Neural crest cell (in vitro differentiated cells): ENCODE measurements around the gene PIK3CA. TPM values are rescaled to one million over a fixed set of nuclear protein-coding genes. Genes with fewer than 3 reads are reported as not detected.

Experiments
- DNase-seq: peaks from one replicate; pipeline ENCODE4 v3.0.0; 2021; ENCODE audit warnings: low read depth, mixed read lengths, low spot score
- H3K27ac Mint-ChIP-seq: one replicate; pipeline ENCODE4 v1.8.0; 2021; ENCODE audit warnings: mild to moderate bottlenecking, mixed read lengths; ENCODE audit not compliant: unreplicated experiment
- H3K27me3 Mint-ChIP-seq: 2 replicates; pipeline ENCODE4 v1.8.0; 2021; ENCODE audit warnings: low read depth, mild to moderate bottlenecking, mixed read lengths
- H3K36me3 Mint-ChIP-seq: 2 replicates; pipeline ENCODE4 v1.8.0; 2021; ENCODE audit warnings: low read depth, mild to moderate bottlenecking, mixed read lengths
- H3K4me1 Mint-ChIP-seq: 2 replicates; pipeline ENCODE4 v1.8.0; 2021; ENCODE audit warnings: mixed read lengths
- H3K4me3 Mint-ChIP-seq: one replicate; pipeline ENCODE4 v1.8.0; 2021; ENCODE audit warnings: mild to moderate bottlenecking, mixed read lengths
- H3K9me3 Mint-ChIP-seq: 2 replicates; pipeline ENCODE4 v1.8.0; 2021; ENCODE audit warnings: mixed read lengths
- CTCF ChIP-seq: fragments of 200-600 bp; sonication (generic); conservative IDR thresholded peaks from 2 replicates; pipeline ENCODE4 v1.5.0; 2021; ENCODE audit warnings: antibody characterized with exemption, mild to moderate bottlenecking
- total RNA-seq: library from RNA; stranded (reverse); gene quantifications from 2 replicates; pipeline ENCODE4 v1.2.1, GENCODE V29; 2021

Gene PIK3CA
- total RNA-seq, 1 donor from 2014 or later = 14.1 TPM

- no peak for TF ChIP-seq CTCF
- Mint-ChIP-seq H3K36me3 (no peaks in the 10 kb centered on the region), H3K4me3 (no peak overlapping the region), H3K27me3 (peaks cover 12% of the 10 kb centered on the region), H3K9me3 (no peaks in the 10 kb centered on the region), H3K4me1 (no peaks in the 10 kb centered on the region), H3K27ac (no peak overlapping the region)
- DNase-seq = no peak
Observed at GRCh38 chr3:179136195-179136594, 12.0 kb upstream of the PIK3CA start.

GRCh38 chr3:179141890-179142289, 6.3 kb upstream of the PIK3CA start:
- Mint-ChIP-seq H3K4me1 (peaks cover 2% of the 10 kb centered on the region), H3K36me3 (no peaks in the 10 kb centered on the region), H3K27ac (no peak overlapping the region)

GRCh38 chr3:179146911-179147513, 1.1 kb upstream of the PIK3CA start:
- DNase-seq = peak; percentile 14
- Mint-ChIP-seq H3K9me3 (no peaks in the 10 kb centered on the region), H3K27me3 (peaks cover 12% of the 10 kb centered on the region), H3K4me3 (no peak overlapping the region), H3K27ac (no peak overlapping the region), H3K4me1 (peaks cover 21% of the 10 kb centered on the region), H3K36me3 (no peaks in the 10 kb centered on the region)
- TF ChIP-seq CTCF = peak; percentile 77

More at GRCh38 chr3:179141890-179142289, 6.3 kb upstream of the PIK3CA start:
- peaks cover 30% of the 10 kb centered on the region for H3K27me3 Mint-ChIP-seq
- no peaks in the 10 kb centered on the region for H3K9me3 Mint-ChIP-seq
- DNase-seq = no peak
- no peak for TF ChIP-seq CTCF
- H3K4me3 Mint-ChIP-seq = no peak overlapping the region

GRCh38 chr3:179147514-179147872, 664 bp upstream of the PIK3CA start:
- Mint-ChIP-seq H3K9me3 (no peaks in the 10 kb centered on the region), H3K27me3 (peaks cover 7% of the 10 kb centered on the region), H3K36me3 (no peaks in the 10 kb centered on the region), H3K27ac (no peak overlapping the region), H3K4me3 (no peak overlapping the region), H3K4me1 (peaks cover 21% of the 10 kb centered on the region)
- no peak for DNase-seq
- peak; percentile 48 for TF ChIP-seq CTCF

- H3K9me3 Mint-ChIP-seq = no peaks in the 10 kb centered on the region
- peaks cover 2% of the 10 kb centered on the region for H3K27me3 Mint-ChIP-seq
- H3K36me3 Mint-ChIP-seq = no peaks in the 10 kb centered on the region
- DNase-seq = peak; percentile 24
- H3K27ac Mint-ChIP-seq = peak overlapping the region; percentile 1
- H3K4me1 Mint-ChIP-seq = peaks cover 21% of the 10 kb centered on the region
- TF ChIP-seq CTCF = no peak
- peak overlapping the region; percentile 92 for H3K4me3 Mint-ChIP-seq
Observed at GRCh38 chr3:179148616-179149405, 654 bp downstream of the PIK3CA start.
